GM21367 (cell line): ENCODE measurements around the gene KCNIP4.

Experiments used
- ATAC-seq: cut with Tn5 transposase; IDR thresholded peaks from one replicate; pipeline ENCODE4 v1.9.1; 2021; ENCODE audit not compliant: unreplicated experiment

KCNIP4 gene

GRCh38 chr4:21901831-21902230 lies 46.7 kb downstream of the KCNIP4 start:
- ATAC-seq = no peak

GRCh38 chr4:21901281-21901680 lies 47.3 kb downstream of the KCNIP4 start:
- ATAC-seq = no peak

- ATAC-seq = no peak
Observed at GRCh38 chr4:21900211-21900610, 48.4 kb downstream of the KCNIP4 start.

- no peak for ATAC-seq
Observed at GRCh38 chr4:21898101-21898500, 50.5 kb downstream of the KCNIP4 start.

- no peak for ATAC-seq
Observed at GRCh38 chr4:21896767-21897166, 51.8 kb downstream of the KCNIP4 start.

- ATAC-seq = no peak
Observed at GRCh38 chr4:21893136-21893535, 55.4 kb downstream of the KCNIP4 start.

- ATAC-seq = no peak
Observed at GRCh38 chr4:21890231-21890630, 58.3 kb downstream of the KCNIP4 start.

GRCh38 chr4:21888195-21888976 lies 60.2 kb downstream of the KCNIP4 start:
- no peak for ATAC-seq

GRCh38 chr4:21887481-21887880 lies 61.1 kb downstream of the KCNIP4 start:
- ATAC-seq = no peak

- ATAC-seq = no peak
Observed at GRCh38 chr4:21885770-21886169, 62.8 kb downstream of the KCNIP4 start.

- ATAC-seq = no peak
Observed at GRCh38 chr4:21885241-21885640, 63.3 kb downstream of the KCNIP4 start.

GRCh38 chr4:21884615-21885014 lies 64.0 kb downstream of the KCNIP4 start:
- ATAC-seq = no peak

GRCh38 chr4:21882051-21882839 lies 66.3 kb downstream of the KCNIP4 start:
- ATAC-seq = no peak

- ATAC-seq = no peak
Observed at GRCh38 chr4:21879187-21879586, 69.4 kb downstream of the KCNIP4 start.

- no peak for ATAC-seq
Observed at GRCh38 chr4:21876711-21877110, 71.9 kb downstream of the KCNIP4 start.

GRCh38 chr4:21873145-21873544 lies 75.4 kb downstream of the KCNIP4 start:
- no peak for ATAC-seq

GRCh38 chr4:21872101-21872500 lies 76.5 kb downstream of the KCNIP4 start:
- ATAC-seq = no peak

- no peak for ATAC-seq
Observed at GRCh38 chr4:21869978-21870745, 78.4 kb downstream of the KCNIP4 start.

- ATAC-seq = no peak
Observed at GRCh38 chr4:21864686-21865085, 83.9 kb downstream of the KCNIP4 start.

GRCh38 chr4:21862917-21863316 lies 85.7 kb downstream of the KCNIP4 start:
- ATAC-seq = no peak

- ATAC-seq = no peak
Observed at GRCh38 chr4:21858971-21859370, 89.6 kb downstream of the KCNIP4 start.

- ATAC-seq = no peak
Observed at GRCh38 chr4:21856754-21857153, 91.8 kb downstream of the KCNIP4 start.
